LNCAP (cell line): Measurements from ENCODE around the gene MBNL3.

Experiments used
- TF ChIP-seq, protein P1 (sequence below): fragments of 450-650 bp; IDR thresholded peaks from 2 replicates; pipeline ENCODE4 v1.5.1; 2017; ENCODE audit warnings: mild to moderate bottlenecking

MBNL3 gene

DNA sequence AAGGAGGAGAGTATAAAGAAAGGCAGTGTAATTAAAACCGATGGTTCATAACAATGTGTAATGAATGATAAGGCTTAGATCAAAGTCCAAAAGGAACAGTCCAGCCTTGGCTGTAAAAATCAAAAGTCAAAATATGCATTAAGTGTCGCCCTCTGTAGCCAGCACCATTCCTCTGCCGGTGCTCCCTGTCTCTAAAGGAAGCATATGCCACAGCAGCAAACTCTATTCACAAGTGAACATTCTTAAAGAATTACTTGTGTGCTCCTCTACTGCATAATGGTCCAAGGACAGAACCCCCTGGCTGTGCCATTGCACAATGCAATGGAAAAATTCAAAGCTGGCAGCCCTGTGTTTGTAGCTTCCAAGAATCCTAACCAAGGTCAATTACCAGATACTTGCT, 16.3 kb upstream of the MBNL3 start:
- TF ChIP-seq, protein P1, sequence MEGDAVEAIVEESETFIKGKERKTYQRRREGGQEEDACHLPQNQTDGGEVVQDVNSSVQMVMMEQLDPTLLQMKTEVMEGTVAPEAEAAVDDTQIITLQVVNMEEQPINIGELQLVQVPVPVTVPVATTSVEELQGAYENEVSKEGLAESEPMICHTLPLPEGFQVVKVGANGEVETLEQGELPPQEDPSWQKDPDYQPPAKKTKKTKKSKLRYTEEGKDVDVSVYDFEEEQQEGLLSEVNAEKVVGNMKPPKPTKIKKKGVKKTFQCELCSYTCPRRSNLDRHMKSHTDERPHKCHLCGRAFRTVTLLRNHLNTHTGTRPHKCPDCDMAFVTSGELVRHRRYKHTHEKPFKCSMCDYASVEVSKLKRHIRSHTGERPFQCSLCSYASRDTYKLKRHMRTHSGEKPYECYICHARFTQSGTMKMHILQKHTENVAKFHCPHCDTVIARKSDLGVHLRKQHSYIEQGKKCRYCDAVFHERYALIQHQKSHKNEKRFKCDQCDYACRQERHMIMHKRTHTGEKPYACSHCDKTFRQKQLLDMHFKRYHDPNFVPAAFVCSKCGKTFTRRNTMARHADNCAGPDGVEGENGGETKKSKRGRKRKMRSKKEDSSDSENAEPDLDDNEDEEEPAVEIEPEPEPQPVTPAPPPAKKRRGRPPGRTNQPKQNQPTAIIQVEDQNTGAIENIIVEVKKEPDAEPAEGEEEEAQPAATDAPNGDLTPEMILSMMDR: no peak

DNA sequence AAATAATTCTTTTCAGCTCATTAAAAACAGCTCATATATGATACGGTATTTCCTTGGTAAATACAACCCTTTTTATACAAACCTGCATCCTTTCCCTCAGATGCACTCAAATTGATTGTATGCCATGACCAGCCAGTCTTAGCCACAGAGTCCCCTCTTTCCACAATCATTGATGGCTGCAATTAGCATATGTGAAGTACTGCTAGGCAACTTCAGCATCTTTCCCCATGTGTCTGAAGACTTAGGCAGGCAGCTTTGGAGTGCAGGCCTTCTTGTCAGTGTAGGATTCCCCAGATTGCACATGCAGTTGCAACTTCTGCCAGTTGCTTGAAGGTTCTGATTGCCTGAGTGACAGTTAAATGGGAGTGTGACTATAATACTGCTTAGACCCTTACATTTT, 15.6 kb upstream of the MBNL3 start:
- TF ChIP-seq, protein P1: no peak

DNA sequence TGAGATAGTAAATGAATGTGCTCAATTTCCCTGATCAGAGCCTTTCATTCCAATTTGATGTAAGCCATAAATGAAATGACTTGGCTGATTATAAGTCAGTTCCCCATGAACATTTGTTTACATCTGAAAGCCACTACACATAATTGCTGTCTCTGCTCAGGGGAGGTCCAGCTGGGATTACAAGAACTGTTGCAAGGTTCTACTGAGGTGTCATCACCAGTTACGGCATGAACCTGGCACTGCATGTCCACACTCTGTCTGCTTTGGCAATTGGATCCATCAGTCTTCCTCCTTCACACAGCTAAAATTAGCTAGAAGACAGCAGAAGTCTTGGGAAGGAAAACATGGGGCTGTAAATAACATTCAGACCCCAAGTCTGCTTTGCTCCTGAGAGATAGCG, 12.8 kb upstream of the MBNL3 start:
- TF ChIP-seq, protein P1: no peak

DNA sequence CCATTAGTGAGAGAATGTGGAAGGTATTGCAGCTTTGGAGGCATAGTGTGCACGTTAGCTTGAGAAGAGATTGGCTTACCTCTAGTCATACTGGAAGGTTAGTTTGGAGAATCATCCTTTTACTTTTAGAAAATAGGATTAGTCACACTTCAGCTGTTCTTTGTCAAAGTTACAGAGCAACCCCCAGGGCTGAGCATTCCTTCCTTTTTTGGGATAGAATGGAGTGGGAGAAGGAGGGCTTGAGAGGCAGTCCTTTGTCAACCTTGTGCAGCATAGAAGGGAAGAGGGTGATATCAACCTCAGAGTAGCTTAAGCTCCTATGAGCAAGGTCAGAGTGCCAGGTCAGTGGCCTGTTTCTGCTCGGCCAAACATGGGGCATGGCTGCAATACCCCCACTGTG, 8.6 kb upstream of the MBNL3 start:
- TF ChIP-seq, protein P1: no peak

DNA sequence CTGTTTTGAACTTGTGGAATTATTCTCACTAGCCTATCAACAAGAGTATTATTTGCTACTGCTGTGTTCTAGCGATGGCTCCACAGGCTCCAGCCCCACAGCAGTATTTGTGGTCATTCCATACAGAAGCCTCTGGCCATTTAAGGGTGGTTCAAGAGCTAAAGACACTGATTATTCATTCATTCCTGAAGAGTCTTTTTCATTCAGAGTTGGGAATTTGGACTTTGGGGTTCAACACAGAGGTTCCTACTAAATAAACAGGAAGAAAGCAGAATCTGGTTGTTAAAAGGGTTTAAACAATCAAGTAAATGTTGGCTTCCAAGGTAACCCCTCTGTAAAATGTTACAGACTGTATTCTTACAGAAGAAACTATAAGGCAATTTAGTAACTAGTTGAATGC, 4.3 kb upstream of the MBNL3 start:
- TF ChIP-seq, protein P1: no peak

DNA sequence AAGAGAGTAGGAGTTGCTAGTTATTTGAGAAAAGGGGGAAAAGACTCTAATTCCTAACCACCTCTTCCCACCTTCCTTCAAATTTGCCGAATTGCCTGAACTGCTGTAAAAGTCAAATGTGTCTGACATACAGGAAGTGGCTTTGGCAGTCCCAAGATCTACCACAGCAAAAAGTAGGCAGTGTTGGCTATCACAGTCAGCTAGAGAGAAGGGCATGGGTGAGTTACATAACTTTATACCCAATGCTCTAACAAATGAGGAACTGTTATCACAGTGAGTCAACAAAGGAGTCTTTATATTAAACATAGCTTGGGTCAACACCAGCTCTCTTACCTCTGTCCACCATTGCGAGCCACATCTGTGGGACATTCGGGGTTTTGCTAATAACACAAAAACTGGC, 2.4 kb upstream of the MBNL3 start:
- TF ChIP-seq, protein P1: no peak

DNA sequence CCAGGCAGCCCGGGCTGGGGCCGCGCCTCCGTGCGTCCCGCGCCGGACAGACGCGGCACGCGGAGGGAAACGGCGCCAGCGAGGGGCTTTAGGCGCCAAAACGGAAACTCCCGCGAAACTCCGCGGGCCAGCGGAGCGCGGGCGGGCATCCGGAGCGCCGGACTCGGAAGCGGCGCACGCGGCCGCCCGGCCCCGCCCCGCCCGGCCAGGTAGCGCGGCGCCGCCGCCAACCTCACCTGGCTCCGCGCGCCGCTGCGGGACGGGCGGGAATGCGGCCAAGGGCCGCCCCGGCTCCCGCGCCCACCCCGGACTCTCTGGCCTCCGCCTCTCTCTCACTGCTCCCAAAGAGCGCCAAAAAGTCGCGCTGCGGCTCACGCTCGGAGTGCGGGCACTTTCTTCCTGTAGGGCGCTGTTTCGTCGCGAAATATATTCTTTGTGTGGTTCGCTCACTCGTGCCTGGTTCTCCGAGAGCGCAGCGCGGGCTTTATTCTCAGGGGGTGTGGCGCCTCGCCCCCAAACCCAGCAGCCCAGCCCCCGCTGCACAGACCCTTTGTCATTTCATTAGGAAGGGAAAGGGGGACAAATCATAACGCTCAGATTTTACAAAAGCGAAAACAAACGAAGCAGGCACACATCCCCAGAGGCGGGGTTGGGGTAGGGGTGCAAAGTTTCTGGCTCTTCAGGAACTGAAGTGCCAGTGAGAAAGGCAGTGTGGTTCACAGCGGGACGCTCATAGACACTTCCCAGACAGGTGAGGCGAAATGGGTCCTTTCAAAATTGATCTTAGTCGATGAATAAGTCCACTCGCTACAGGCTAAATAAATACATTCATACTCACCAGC, 961 bp upstream of the MBNL3 start:
- TF ChIP-seq, protein P1: no peak
